MM.1S (cell line): Measurements from ENCODE around the gene DUSP7.

Source experiments
- DNase-seq: peaks from one replicate; pipeline ENCODE4 v3.0.0-alpha.2; 2015
- H2AFZ ChIP-seq: fragments of 300-600 bp; sonication (generic); 2 replicates; pipeline ENCODE4 v1.6.0; 2016; ENCODE audit warnings: antibody characterized with exemption, low read length
- H3F3A ChIP-seq: fragments of 300-600 bp; sonication (generic); 2 replicates; pipeline ENCODE4 v1.6.1; 2016; ENCODE audit warnings: mild to moderate bottlenecking, antibody characterized with exemption, low read length, moderate library complexity, mixed read lengths; ENCODE audit not compliant: insufficient read depth
- H3K27ac ChIP-seq: fragments of 300-600 bp; sonication (generic); 2 replicates; pipeline ENCODE4 v1.5.1; 2016; ENCODE audit warnings: mild to moderate bottlenecking, low read length
- H3K27me3 ChIP-seq: fragments of 300-600 bp; sonication (generic); replicated peaks from 2 replicates; pipeline ENCODE4 v1.6.0; 2016; ENCODE audit warnings: low read length; ENCODE audit not compliant: insufficient read depth
- H3K36me3 ChIP-seq: fragments of 300-600 bp; sonication (generic); replicated peaks from 2 replicates; pipeline ENCODE4 v1.6.1; 2016; ENCODE audit warnings: mild to moderate bottlenecking, low read length, mixed read lengths; ENCODE audit not compliant: insufficient read depth
- H3K4me1 ChIP-seq: fragments of 300-600 bp; sonication (generic); 2 replicates; pipeline ENCODE4 v1.6.1; 2016; ENCODE audit warnings: low read length, mixed read lengths
- H3K4me2 ChIP-seq: fragments of 300-600 bp; sonication (generic); 2 replicates; pipeline ENCODE4 v1.6.0; 2016; ENCODE audit warnings: low read depth, low read length
- H3K4me3 ChIP-seq: fragments of 300-600 bp; sonication (generic); 2 replicates; pipeline ENCODE4 v1.5.1; 2016; ENCODE audit warnings: low read length, mixed read lengths
- H3K79me2 ChIP-seq: fragments of 300-600 bp; sonication (generic); 2 replicates; pipeline ENCODE4 v1.6.1; 2016; ENCODE audit warnings: mixed run types, low read length, mixed read lengths
- H3K9ac ChIP-seq: fragments of 300-600 bp; sonication (generic); 2 replicates; pipeline ENCODE4 v1.6.1; 2016; ENCODE audit warnings: low read length, mixed read lengths
- H3K9me2 ChIP-seq: fragments of 300-600 bp; sonication (generic); replicated peaks from 2 replicates; pipeline ENCODE4 v1.6.1; 2016; ENCODE audit warnings: mild to moderate bottlenecking, low read length, mixed read lengths; ENCODE audit not compliant: insufficient read depth
- H3K9me3 ChIP-seq: fragments of 300-600 bp; sonication (generic); replicated peaks from 2 replicates; pipeline ENCODE4 v1.6.1; 2016; ENCODE audit warnings: mild to moderate bottlenecking, low read length, mixed read lengths; ENCODE audit not compliant: insufficient read depth
- H4K20me1 ChIP-seq: fragments of 300-600 bp; sonication (generic); 2 replicates; pipeline ENCODE4 v1.6.1; 2016; ENCODE audit warnings: mild to moderate bottlenecking, low read length, moderate library complexity, mixed read lengths; ENCODE audit not compliant: insufficient read depth
- CTCF ChIP-seq: fragments of 300-600 bp; sonication (generic); IDR thresholded peaks from 2 replicates; pipeline ENCODE4 v1.5.1; 2016; ENCODE audit warnings: antibody characterized with exemption, low read length, mixed read lengths
- EZH2 ChIP-seq: fragments of 300-600 bp; sonication (generic); optimal IDR thresholded peaks from 2 replicates; pipeline ENCODE3; 2017; ENCODE audit warnings: low read depth, mild to moderate bottlenecking, antibody characterized with exemption, low read length, mixed read lengths
- EZH2phosphoT487 ChIP-seq: fragments of 300-600 bp; sonication (generic); IDR thresholded peaks from 2 replicates; pipeline ENCODE4 v1.6.1; 2018; ENCODE audit warnings: antibody characterized with exemption, low read length

Gene DUSP7

GRCh38 chr3:52094571-52095485 is 38.5 kb upstream of the DUSP7 start:
- H3K79me2 ChIP-seq, result no peaks in the 10 kb centered on the region
- H3K4me2 ChIP-seq, result no peak overlapping the region
- H3K9me3 ChIP-seq, result no peaks in the 10 kb centered on the region
- no peaks in the 10 kb centered on the region for H3K27me3 ChIP-seq
- no peak overlapping the region for H3K9ac ChIP-seq
- H3K9me2 ChIP-seq, result no peaks in the 10 kb centered on the region
- H3F3A ChIP-seq, result no peaks in the 10 kb centered on the region
- no peaks in the 10 kb centered on the region for H3K4me1 ChIP-seq
- H3K4me3 ChIP-seq, result no peak overlapping the region
- DNase-seq, result no peak
- TF ChIP-seq EZH2phosphoT487, result no peak
- TF ChIP-seq EZH2, result no peak
- TF ChIP-seq CTCF, result no peak
- H3K36me3 ChIP-seq, result no peaks in the 10 kb centered on the region
- no peak overlapping the region for H2AFZ ChIP-seq
- no peaks in the 10 kb centered on the region for H4K20me1 ChIP-seq
- no peak overlapping the region for H3K27ac ChIP-seq

DNA sequence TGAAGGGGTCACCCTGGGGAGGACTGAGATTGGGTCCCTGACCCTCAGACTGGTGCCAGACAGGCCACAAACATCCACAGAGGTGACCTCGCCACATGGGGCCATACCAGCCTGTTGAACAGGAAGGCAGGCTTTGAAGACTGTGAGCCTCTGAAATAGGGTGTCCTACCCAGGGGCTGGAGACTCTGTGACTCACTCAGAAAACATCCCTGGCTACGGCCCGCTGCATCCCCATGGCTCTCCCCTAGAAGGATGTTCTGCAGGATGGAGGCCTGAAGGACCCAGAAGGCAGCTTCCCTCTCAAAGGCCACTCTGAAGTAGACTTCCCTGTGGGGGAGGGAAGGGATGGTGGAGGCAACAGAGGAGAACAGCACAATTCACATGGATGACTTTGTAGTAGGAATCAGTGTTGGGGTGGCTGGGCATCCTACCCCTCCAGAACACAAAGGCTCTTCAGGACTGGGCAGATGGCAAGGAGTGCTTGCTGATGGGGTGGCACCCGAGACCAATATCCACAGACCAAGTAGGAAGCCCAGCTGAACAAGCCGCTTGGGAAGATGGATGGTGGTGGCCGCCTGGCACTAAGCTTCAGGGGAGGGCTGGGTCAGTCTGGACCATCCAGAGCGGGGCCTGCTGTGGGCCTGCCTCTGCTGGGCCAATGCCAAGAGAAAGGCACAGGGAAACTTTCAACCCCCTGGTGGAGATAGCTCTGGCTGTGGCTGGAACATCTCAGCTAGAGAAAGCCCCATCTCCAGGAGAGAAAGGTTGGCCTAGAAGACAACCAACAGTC is 37.6 kb upstream of the DUSP7 start:
- TF ChIP-seq EZH2, result no peak
- TF ChIP-seq EZH2phosphoT487, result no peak
- no peak for TF ChIP-seq CTCF
- no peak for DNase-seq
- Histone ChIP-seq H3K9me2 (no peaks in the 10 kb centered on the region), H3K4me2 (no peak overlapping the region), H3K36me3 (no peaks in the 10 kb centered on the region), H3K79me2 (no peaks in the 10 kb centered on the region), H3K9me3 (no peaks in the 10 kb centered on the region), H3F3A (no peaks in the 10 kb centered on the region), H3K27ac (no peak overlapping the region), H3K4me3 (no peak overlapping the region), H3K9ac (no peak overlapping the region), H2AFZ (no peak overlapping the region), H3K4me1 (no peaks in the 10 kb centered on the region), H4K20me1 (no peaks in the 10 kb centered on the region), H3K27me3 (no peaks in the 10 kb centered on the region)

- H2AFZ ChIP-seq, result no peak overlapping the region
These were observed 36.5 kb upstream of the DUSP7 start for GRCh38 chr3:52092891-52093290.

More at GRCh38 chr3:52092891-52093290, 36.5 kb upstream of the DUSP7 start:
- Histone ChIP-seq H3F3A (no peaks in the 10 kb centered on the region), H3K9me2 (no peaks in the 10 kb centered on the region), H3K9me3 (no peaks in the 10 kb centered on the region), H3K27ac (no peak overlapping the region), H3K36me3 (no peaks in the 10 kb centered on the region), H3K4me1 (no peaks in the 10 kb centered on the region), H3K9ac (no peak overlapping the region), H4K20me1 (no peaks in the 10 kb centered on the region), H3K79me2 (no peaks in the 10 kb centered on the region), H3K4me3 (no peak overlapping the region), H3K27me3 (no peaks in the 10 kb centered on the region), H3K4me2 (no peak overlapping the region)
- DNase-seq, result no peak
- TF ChIP-seq EZH2phosphoT487 (no peak), EZH2 (no peak), CTCF (no peak)
